ENCODE results near the gene PAGE2.
"Not testable (repeated sequence)": the region's sequence is repeated elsewhere in the genome, so short reads cannot be mapped to it uniquely, and the experiment has no call there.

GRCh38 chrX:55067180-55067579, 21.6 kb upstream of the PAGE2 start:
- TF ChIP-seq USF2 (CRISPR knock-in tag; IDR thresholded peaks at IDR 0.05); JUND (IDR thresholded peaks at IDR 0.05; ENCODE audit: borderline replicate concordance, low read depth, low read length); JUND (tag; IDR thresholded peaks at IDR 0.05; ENCODE audit: borderline replicate concordance, low read depth, low read length); NCOA1 (IDR thresholded peaks at IDR 0.05; ENCODE audit: low read depth); ZFP91 (CRISPR knock-in tag; IDR thresholded peaks at IDR 0.05); ZNF407 (IDR thresholded peaks at IDR 0.05; ENCODE audit: low read depth): not testable (repeated sequence)
